GM19099 (cell line): ENCODE data around the gene EAF2.

Experiments
- POLR2A ChIP-seq: IDR thresholded peaks from 3 replicates; pipeline ENCODE4 v1.6.1; 2011; ENCODE audit warnings: low read depth; ENCODE audit not compliant: insufficient read length; ENCODE audit errors: extremely low read depth

The EAF2 gene

DNA sequence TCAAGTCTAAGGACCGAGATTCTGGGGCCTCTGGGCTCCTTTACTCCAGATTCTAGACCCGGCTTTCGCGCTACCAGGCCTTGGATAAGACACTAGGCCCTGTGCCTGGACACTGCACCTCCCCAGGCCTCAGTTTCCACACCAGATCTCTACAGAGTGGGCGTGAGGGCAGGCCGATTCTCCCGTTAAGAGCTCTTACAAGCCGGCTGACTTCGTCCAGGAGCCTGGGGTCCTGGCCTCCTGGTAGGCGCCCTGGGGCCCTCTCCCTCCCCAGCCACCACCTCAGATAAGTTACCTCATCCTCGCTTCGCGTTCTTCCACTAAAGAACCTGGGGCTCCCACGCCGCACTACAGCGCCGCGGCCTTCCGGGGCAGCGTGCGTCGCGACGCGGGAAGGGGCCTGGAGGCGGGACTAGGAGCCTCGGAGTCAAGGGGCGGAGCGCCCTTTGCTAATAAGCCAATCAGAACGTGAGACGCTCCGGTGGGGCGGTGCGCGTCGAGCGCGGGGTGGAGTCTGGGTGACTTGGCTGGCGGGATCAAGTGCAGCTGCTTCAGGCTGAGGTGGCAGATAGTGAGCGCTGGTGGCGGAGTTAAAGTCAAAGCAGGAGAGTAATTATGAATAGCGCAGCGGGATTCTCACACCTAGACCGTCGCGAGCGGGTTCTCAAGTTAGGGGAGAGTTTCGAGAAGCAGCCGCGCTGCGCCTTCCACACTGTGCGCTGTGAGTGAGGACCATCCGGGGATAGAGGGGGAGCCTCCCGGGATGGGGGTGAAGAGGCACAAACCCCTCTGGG lies at the start of gene EAF2, which contains the start of gene IQCB1:
TSS of gene EAF2 (plus strand) at position 539 of the 794 bp plus-strand sequence. CDS start at position 616, 77 bp downstream.
TSS of gene IQCB1 (minus strand) at position 390 of the 794 bp plus-strand sequence. CDS start 6,100 bp downstream, outside the sequence.
- TF ChIP-seq POLR2A, result peak; percentile 97

DNA sequence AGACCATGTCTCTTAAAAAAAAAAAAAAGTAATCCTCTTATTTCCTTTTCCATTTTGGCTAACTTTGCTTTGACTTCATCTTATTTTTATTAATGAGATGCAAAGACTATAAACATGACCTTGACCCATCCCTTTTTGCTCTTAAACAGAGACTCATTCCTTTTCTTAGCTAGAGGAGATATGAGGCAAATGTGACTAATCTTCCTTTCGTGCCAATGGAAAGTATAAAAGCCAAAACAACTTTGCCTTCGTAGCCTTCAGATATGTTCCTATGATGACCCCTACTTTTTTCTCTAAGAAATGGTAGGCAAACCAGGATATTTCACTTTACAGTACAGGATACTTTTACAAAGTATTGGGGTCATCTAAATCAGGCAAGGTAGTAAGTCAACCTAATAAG lies 48.5 kb upstream of the EAF2 start:
- no peak for TF ChIP-seq POLR2A

DNA sequence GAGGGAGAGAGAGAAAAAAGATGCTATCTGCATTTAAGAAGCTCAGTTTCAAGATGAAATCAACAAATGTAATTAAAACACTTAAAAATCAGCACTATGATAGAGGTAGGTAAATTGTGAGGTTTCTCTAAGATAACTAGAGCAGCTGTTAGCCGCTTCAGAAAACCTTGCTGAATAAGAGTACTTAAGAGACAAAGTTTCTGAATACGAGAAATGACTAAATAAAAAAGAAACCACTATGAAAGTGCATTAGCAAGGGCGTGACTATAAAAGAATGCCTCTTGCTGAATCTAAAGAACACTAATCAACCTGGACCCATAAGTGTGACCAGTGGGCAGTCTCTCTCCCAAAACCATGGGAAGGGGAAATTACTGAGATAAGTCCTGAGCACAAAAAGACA lies 41.9 kb upstream of the EAF2 start:
- no peak for TF ChIP-seq POLR2A

DNA sequence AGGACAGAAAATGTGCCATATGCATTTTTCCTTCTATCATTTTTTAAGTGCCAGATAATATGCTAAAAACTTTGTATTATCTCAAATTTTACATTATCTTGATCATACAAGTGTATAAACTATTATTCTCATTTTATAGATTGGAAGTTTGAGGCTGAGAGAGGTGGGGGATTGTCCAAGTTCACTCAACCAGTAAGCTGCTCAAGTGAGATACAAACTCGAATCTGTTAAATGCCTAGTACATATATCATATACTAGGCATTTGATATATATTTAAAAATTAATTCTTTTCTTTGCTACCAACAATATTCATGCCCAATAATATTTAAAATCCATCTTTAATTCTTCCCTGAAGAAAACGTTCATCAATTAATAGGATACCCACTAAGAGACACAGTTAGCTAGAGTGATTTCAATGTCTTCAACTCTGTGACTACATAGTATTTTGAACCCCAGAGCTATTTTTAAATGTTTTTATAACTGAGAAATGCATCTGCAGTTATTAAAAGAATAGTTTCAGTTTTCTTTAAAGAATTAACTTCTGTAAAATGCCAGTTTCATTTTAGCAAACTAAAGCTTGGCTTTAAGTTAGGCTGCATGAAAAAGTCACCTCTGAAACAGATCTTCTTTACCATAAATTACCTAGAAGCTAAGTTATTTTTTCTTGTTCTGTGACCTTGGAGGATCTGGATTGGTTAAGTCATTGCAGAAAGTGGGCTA lies 40.6 kb upstream of the EAF2 start:
- TF ChIP-seq POLR2A, result no peak

GRCh38 chr3:121796970-121797369 lies 38.0 kb upstream of the EAF2 start:
- no peak for TF ChIP-seq POLR2A

DNA sequence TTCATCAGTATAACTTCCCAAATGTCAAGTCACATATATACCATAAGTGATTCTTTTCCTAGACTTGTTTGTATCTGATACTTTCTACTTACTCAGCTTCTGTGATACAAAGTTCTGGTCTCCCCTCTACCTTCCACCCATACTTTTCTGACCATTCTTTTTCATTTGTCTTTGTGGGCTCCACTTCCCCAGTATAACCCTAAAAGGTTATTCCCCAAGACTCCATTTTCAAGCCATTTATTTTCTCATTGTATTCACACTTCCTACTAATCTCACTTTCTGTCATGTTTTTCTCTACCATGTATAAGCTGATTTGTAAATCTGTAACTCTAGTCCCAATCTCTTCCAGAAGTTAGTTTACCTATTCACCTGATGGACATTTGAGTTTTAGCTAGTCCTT lies 34.1 kb upstream of the EAF2 start:
- no peak for TF ChIP-seq POLR2A

GRCh38 chr3:121803771-121804320 lies 31.2 kb upstream of the EAF2 start:
- no peak for TF ChIP-seq POLR2A

DNA sequence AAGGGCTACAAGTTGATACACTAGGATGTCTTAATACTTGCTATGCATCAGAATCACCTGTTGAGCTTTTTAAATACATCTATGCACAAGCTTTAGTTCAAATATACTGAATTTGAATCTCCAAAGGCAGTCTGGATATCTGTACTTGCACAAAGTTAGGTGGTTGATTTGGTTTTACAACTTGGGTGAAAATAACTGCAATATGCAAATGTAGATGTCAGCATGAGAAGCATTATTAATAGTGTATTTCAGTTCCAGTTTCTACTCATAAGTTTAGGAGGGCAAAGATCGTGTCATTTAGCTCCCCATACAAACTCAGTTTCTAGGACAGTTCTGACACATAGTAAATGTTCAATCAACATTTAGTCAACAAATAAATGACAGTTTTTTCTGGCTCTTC lies 25.8 kb upstream of the EAF2 start:
- no peak for TF ChIP-seq POLR2A

DNA sequence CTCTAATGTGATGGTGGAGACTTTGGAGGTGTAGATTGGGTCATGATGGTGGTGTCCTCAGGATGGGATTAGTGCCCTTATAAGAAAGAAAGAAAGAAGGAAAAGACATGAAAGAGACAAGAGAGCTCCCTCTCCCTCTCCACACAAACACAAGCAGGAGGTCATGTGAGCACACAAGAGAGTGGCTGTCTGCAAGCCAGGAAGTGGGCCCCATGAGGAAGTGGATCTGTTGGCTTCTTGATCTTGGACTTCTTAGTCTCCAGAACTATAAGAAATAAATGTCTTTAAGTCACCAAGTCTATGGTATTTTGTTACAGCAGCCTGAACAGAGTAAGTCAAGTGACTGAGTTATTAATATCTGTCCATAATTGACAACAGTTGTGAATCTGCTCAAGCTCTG lies 17.3 kb upstream of the EAF2 start:
- TF ChIP-seq POLR2A, result no peak

DNA sequence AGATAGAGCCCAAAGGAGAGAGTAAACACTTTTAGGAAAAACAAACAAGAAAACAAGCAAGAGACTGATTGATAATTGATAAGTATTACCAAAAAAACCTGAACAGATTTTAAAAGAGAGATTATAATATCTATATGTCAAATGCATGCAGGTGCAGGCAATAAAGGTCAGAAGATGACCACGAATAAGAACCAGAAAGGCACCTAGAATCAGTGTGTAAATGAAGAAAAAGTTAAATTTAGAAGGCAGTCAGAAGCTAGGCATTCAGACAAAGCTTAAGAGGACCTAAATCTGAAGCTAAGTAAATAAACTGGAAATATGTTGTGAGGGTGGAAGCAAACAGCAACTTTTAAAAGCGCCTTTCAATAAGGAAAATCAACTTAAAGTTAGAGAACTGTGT lies 16.4 kb upstream of the EAF2 start:
- TF ChIP-seq POLR2A, result no peak

- TF ChIP-seq POLR2A, result no peak
These were observed 15.8 kb upstream of the EAF2 start for GRCh38 chr3:121819236-121819635.

DNA sequence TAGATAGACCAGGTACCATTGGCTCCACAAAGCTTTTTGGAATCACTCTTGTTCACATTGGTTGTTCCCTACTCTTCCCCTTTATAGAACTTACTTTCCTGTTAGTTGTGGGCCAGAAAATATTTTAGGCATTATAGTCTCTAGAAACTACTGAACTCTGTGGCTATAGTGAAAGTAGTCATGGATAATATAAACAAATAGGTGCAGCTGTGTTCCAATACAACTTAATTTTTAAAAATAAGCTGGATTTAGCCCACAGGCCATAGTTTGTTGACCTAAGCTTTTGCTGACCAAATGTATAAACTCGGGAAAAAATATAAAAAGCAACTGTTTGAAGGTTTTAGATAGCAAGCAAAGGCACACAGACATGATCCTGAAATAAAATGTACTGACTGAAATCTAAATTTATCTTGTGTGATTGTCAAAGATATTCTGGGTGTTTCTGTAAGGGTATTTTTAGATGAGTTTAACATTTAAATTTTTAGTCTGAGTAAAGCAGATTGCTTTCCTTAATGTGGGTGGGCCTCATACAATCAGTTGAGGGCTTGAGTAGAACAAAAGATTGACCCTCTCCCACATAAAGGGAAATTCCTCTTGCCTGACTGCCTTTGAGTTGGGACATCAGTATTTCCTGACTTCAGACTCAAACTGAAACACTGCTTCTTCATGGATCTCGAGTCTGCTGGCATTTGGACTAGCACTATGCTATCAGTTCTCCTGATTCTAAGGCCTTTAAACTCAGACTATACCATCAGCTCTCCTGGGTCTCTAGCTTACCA lies 13.4 kb upstream of the EAF2 start:
- no peak for TF ChIP-seq POLR2A

- no peak for TF ChIP-seq POLR2A
These were observed 12.0 kb upstream of the EAF2 start for GRCh38 chr3:121822973-121823372.

DNA sequence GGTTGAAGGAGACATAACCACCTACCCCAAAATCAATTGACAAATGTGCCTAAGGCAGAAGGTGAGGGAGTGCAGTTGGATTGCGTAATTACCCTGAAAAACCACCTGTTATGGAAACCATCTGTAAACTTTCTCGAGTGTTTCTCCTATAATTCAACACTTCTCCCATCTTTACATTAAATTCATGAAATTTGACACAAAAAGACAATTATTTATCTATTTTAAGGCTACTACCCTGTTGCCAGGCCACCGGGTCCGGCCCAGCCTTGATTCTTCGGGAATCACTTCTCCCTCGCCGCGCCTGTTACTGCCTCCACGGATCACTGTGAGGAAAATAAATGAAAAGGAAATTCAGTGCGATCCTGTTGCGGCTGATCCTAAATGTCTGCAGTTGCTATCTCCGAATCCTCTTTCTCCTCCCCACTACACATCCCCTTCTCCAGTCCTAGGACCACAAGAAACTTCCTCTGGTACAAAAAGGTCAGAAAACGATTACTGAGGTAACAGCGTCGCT lies 795 bp upstream of the EAF2 start:
- no peak for TF ChIP-seq POLR2A

DNA sequence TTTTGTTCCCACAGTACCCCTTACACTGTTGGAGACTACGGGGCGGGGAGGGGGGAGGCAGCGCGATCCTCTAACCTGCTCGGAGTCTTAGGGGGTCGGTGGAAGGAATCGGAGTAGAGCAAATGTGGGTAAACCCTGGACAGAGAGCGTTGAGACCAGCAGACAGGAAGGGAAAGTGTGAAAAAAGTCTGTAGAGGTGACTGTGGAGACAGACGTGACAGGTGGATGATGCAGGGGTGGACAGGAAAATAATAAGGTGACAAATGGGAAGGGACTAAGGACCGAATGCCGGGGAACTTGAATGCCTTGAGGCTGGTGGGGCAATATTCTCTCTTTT lies 424 bp downstream of the EAF2 start:
- TF ChIP-seq POLR2A, result no peak

- no peak for TF ChIP-seq POLR2A
These were observed 1.1 kb downstream of the EAF2 start for GRCh38 chr3:121836064-121836463.

GRCh38 chr3:121836481-121836880 lies 1.5 kb downstream of the EAF2 start:
- TF ChIP-seq POLR2A, result no peak
